ENCODE measurements around the gene SLC6A6.

DNA sequence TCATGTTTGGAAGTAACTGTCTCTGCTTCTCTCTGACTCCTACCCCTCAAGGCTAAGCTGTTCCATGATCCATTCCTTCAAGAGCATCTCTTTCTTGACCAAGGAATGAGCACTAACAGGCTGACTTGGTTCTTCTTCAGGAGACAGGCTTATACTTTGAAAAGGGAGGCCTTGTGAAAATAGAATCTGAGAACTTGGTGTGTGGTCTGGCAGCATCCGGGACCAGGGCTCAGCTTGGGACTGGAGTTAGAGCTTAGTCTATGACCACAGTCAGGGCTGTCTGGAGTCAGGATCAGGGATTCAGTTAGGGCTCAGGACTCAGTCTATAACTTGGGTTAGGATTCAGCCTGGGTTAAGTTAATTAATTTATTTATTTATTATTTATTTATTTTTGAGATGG, 44.9 kb upstream of the SLC6A6 start:
- TF ChIP-seq POLR2A (IDR thresholded peaks at IDR 0.05; ENCODE audit: low read depth, low read length) (no peak), POLR2AphosphoS5 (IDR thresholded peaks at IDR 0.05; ENCODE audit: low read depth, low read length) (no peak), TAF1 (IDR thresholded peaks at IDR 0.05; ENCODE audit: low read depth, low read length) (no peak), PAX5 (IDR thresholded peaks at IDR 0.05; ENCODE audit: insufficient read depth, low read length, severe bottlenecking) (no peak), POU2F2 (IDR thresholded peaks at IDR 0.05; ENCODE audit: low read depth, low read length) (no peak), SPI1 (IDR thresholded peaks at IDR 0.05; ENCODE audit: low read depth, low read length) (no peak)
